Chondrocyte (in vitro differentiated cells): ENCODE results near the gene NFATC3. TPM values are rescaled to one million over a fixed set of nuclear protein-coding genes. Genes with fewer than 3 reads are reported as not detected.

Source experiments
- DNase-seq: peaks from one replicate; pipeline ENCODE4 v3.0.0; 2021; ENCODE audit warnings: mixed read lengths, low spot score
- H3K27ac Mint-ChIP-seq: one replicate; pipeline ENCODE4 v1.8.0; 2021; ENCODE audit warnings: mild to moderate bottlenecking, moderate library complexity, mixed read lengths; ENCODE audit not compliant: unreplicated experiment
- H3K27me3 Mint-ChIP-seq: 2 replicates; pipeline ENCODE4 v1.8.0; 2021; ENCODE audit warnings: low read depth, mixed read lengths
- H3K36me3 Mint-ChIP-seq: 2 replicates; pipeline ENCODE4 v1.8.0; 2021; ENCODE audit warnings: low read depth, mixed read lengths
- H3K4me1 Mint-ChIP-seq: 2 replicates; pipeline ENCODE4 v1.8.0; 2021; ENCODE audit warnings: low read depth, mild to moderate bottlenecking, mixed read lengths
- H3K4me3 Mint-ChIP-seq: one replicate; pipeline ENCODE4 v1.8.0; 2021; ENCODE audit warnings: mild to moderate bottlenecking, moderate library complexity, mixed read lengths; ENCODE audit not compliant: unreplicated experiment
- H3K9me3 Mint-ChIP-seq: 2 replicates; pipeline ENCODE4 v1.8.0; 2021; ENCODE audit warnings: low read depth, mixed read lengths
- total RNA-seq: library from RNA; stranded (reverse); gene quantifications from 3 replicates; pipeline ENCODE4 v1.2.1, GENCODE V29; 2021
- TF ChIP-seq, protein P1 (sequence below): fragments of 200-600 bp; sonication (generic); IDR thresholded peaks from 2 replicates; pipeline ENCODE4 v1.5.0; 2021; ENCODE audit warnings: antibody characterized with exemption, mild to moderate bottlenecking, moderate library complexity

Gene NFATC3
- total RNA-seq, 1 donor from 2014 or later, result 37.7 TPM

DNA sequence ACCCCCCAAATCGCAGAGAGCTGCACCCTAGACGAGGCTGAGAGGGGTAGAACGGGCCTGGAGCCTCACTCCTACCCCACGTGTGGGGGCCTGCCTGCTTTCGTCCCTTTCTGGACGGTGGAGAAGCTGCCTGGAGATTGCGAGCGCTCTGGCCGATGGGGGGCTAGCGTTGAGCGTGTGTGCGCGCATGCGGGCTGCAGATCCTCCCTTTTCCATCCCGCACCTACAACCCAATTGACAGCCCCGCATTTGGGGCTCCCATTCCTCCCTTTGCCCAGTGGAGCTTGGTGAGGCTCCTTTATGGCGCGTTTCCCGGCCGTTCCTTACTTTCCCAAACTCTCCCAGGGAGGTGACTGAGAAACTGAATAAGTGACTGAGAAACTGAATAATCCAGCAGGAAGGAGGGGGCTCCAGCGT, 151.7 kb downstream of the NFATC3 start:
- Mint-ChIP-seq H3K27me3 (no peaks in the 10 kb centered on the region), H3K4me1 (peaks cover 17% of the 10 kb centered on the region), H3K27ac (peak overlapping the region; percentile 96), H3K4me3 (peak overlapping the region; percentile 82), H3K36me3 (no peaks in the 10 kb centered on the region), H3K9me3 (no peaks in the 10 kb centered on the region)
- TF ChIP-seq, protein P1, sequence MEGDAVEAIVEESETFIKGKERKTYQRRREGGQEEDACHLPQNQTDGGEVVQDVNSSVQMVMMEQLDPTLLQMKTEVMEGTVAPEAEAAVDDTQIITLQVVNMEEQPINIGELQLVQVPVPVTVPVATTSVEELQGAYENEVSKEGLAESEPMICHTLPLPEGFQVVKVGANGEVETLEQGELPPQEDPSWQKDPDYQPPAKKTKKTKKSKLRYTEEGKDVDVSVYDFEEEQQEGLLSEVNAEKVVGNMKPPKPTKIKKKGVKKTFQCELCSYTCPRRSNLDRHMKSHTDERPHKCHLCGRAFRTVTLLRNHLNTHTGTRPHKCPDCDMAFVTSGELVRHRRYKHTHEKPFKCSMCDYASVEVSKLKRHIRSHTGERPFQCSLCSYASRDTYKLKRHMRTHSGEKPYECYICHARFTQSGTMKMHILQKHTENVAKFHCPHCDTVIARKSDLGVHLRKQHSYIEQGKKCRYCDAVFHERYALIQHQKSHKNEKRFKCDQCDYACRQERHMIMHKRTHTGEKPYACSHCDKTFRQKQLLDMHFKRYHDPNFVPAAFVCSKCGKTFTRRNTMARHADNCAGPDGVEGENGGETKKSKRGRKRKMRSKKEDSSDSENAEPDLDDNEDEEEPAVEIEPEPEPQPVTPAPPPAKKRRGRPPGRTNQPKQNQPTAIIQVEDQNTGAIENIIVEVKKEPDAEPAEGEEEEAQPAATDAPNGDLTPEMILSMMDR, result no peak
- no peak for DNase-seq

DNA sequence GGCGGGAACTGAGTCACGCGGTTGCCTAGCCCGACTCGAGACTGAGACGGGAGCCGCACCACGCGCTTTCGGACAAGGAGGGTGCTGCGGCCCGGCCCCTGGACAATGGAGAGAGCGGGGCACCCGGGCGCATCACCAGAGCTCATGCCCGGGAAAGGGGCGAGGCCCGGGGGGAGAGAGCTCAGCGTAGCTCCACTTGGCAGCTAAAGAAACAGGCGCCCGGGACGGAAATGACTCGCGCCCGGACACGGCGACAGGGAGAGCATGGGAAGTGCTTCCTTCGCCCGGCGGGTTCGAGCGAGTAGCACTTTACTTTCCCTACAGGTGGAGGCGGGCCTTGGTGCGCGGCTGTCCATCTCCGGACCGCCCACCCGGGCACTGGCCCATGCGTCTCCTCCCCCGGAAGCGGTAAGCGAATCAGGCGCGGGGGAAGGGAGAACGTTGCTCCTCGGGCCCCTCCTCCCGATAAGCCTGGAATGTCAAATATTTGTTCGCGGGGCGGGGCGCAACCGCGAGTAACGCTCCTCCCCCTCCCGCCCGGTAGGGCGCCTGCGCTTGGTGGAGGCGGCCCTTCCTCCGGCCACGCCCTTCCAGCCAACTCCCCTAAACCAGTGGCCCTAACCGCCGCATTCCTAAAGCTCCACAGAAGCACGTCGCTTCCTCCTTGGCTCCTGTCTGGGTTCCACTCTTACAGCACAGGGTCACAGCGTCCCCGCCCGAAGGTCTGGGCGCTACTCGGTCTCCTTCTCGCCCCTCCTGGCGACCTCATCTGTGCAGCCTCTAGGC, 152.3 kb downstream of the NFATC3 start:
- H3K27me3 Mint-ChIP-seq, result no peaks in the 10 kb centered on the region
- peak; percentile 98 for DNase-seq
- peak overlapping the region; percentile 82 for H3K4me3 Mint-ChIP-seq
- TF ChIP-seq, protein P1, result no peak
- H3K9me3 Mint-ChIP-seq, result no peaks in the 10 kb centered on the region
- peaks cover 17% of the 10 kb centered on the region for H3K4me1 Mint-ChIP-seq
- no peaks in the 10 kb centered on the region for H3K36me3 Mint-ChIP-seq
- H3K27ac Mint-ChIP-seq, result peak overlapping the region; percentile 98

DNA sequence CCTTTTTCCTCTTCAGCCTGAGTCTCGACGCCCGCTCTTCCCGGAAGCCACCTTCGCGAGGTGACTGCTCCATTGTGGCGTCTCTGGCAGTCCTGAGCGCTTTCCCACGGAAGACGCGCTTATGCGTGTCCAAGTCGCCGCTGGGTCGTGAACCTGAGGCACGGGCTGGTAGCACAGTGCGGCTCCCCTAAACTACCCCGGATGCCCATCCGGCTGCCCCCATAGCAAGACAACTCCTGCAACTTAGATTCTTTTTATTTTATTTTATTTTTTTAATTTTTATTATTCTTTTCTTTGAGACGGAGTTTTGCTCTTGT, 152.8 kb downstream of the NFATC3 start:
- Mint-ChIP-seq H3K4me1 (peaks cover 17% of the 10 kb centered on the region), H3K9me3 (no peaks in the 10 kb centered on the region), H3K4me3 (peak overlapping the region; percentile 82), H3K27me3 (no peaks in the 10 kb centered on the region), H3K27ac (peak overlapping the region; percentile 98), H3K36me3 (no peaks in the 10 kb centered on the region)
- peak; percentile 81 for DNase-seq
- TF ChIP-seq, protein P1, result no peak

DNA sequence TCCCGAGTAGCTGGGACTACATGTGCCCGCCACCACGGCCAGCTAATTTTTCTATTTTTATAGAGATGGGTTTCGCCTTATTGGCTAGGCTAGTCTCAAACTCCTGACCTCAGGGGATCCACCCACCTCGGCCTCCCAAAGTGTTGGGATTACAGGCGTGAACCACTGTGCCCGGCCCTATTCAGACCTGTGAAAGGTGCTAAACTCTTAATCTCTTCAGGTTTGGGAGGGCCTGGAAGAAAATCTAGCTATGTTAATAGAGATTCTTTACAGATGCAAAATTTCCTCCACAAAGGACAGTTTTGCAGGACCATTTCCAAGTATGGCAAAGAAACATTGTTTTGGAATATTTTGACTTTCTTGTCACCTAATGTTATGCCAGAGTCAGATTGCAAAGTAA, 156.9 kb downstream of the NFATC3 start:
- no peak overlapping the region for H3K4me3 Mint-ChIP-seq
- H3K27ac Mint-ChIP-seq, result no peak overlapping the region
- H3K36me3 Mint-ChIP-seq, result no peaks in the 10 kb centered on the region
- TF ChIP-seq, protein P1, result no peak
- H3K9me3 Mint-ChIP-seq, result no peaks in the 10 kb centered on the region
- no peak for DNase-seq
- no peaks in the 10 kb centered on the region for H3K27me3 Mint-ChIP-seq
- H3K4me1 Mint-ChIP-seq, result peaks cover 33% of the 10 kb centered on the region

DNA sequence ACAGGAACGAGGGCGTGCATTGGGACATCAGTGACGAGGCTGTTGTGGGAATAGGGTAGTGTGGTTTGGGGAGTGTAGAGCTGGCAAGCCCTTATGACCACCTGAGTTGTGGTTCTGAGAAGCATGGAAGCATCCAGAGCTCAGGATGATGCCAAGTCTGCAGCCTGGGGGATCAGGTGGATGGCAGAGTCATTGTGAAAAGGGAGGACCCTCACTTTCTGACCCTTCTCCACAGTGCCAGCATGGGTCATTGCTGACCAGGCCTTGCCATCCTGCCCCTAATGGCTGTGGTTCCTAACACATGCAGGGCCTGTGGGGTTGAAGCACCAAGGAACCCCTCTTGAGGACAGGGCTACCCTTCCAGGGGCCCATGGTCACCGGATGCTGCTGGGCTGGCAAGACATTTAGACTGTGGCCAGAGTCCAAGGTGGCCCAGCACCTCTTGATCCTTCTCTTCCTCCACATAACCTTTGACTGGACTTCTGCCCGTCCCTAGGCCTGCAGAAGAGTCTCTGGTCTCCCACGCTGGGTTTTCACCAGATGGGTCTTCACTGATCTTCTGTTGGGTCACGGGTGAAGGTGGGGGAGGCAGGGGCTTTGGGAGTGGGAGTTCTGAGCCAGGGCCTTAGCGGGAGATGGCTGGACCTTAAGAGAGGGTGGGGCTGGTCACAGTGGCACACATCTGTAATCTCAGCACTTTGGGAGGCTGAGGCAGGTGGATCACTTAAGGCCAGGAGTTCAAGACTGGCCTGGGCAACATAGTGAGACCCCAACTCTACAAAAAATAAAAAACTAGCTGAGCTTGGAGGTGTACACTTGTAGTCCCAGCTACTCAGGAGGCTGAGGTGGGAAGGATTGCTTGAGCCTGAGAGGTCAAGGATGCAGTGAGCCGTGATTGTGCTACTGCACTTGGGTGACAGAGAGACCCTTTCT, 158.0 kb downstream of the NFATC3 start:
- DNase-seq, result no peak
- H3K9me3 Mint-ChIP-seq, result no peaks in the 10 kb centered on the region
- no peak overlapping the region for H3K27ac Mint-ChIP-seq
- peaks cover 34% of the 10 kb centered on the region for H3K4me1 Mint-ChIP-seq
- no peaks in the 10 kb centered on the region for H3K36me3 Mint-ChIP-seq
- TF ChIP-seq, protein P1, result no peak
- no peaks in the 10 kb centered on the region for H3K27me3 Mint-ChIP-seq
- no peak overlapping the region for H3K4me3 Mint-ChIP-seq
